AG04450 (cell line): Measurements from ENCODE around the gene GLIS1. TPM values are rescaled to one million over a fixed set of nuclear protein-coding genes. Genes with fewer than 3 reads are reported as not detected.

Experiments used
- CTCF ChIA-PET: fragments of 300-600, 350-600 bp; formaldehyde crosslinking; extraction: SDS; loops from one replicate; lab custom pipeline; 2022; ENCODE audit warnings: antibody characterized with exemption, inconsistent platforms; lab: Charles Lee
- POLR2A ChIA-PET: fragments of 350-600 bp; formaldehyde crosslinking; extraction: SDS; loops from one replicate; lab custom pipeline; 2021; ENCODE audit warnings: antibody characterized with exemption, inconsistent platforms; lab: Yijun Ruan, JAX
- DNase-seq: peaks from one replicate; pipeline ENCODE4 v3.0.0-alpha.2; 2011; ENCODE audit warnings: low read depth, low spot score
- H3K27ac ChIP-seq: one replicate; pipeline ENCODE4 v1.5.1; 2012; ENCODE audit warnings: low read depth, low read length, control low read depth
- H3K27me3 ChIP-seq: one replicate; pipeline ENCODE4 v1.6.0; 2012; ENCODE audit warnings: low read length; ENCODE audit not compliant: control insufficient read depth, insufficient read depth
- H3K4me3 ChIP-seq: 2 replicates; pipeline ENCODE4 v1.5.1; 2011; ENCODE audit warnings: mild to moderate bottlenecking, low read depth, low read length, control low read depth
- H3K9me3 ChIP-seq: 2 replicates; pipeline ENCODE4 v1.5.1; 2012; ENCODE audit warnings: low read length; ENCODE audit not compliant: control insufficient read depth, insufficient read depth
- polyA plus RNA-seq: library from polyadenylated mRNA; depleted of rRNA; stranded (reverse); fragments of >200 nt; gene quantifications from 2 replicates; pipeline ENCODE4 v1.2.3, GENCODE V29; 2011
- TF ChIP-seq, protein P1 (sequence below): IDR thresholded peaks from 2 replicates; pipeline ENCODE4 v1.5.1; 2011; ENCODE audit warnings: low read depth, low read length, control low read depth, inconsistent platforms

The GLIS1 gene
- polyA plus RNA-seq, 1 experiment, result 0.77 TPM

DNA sequence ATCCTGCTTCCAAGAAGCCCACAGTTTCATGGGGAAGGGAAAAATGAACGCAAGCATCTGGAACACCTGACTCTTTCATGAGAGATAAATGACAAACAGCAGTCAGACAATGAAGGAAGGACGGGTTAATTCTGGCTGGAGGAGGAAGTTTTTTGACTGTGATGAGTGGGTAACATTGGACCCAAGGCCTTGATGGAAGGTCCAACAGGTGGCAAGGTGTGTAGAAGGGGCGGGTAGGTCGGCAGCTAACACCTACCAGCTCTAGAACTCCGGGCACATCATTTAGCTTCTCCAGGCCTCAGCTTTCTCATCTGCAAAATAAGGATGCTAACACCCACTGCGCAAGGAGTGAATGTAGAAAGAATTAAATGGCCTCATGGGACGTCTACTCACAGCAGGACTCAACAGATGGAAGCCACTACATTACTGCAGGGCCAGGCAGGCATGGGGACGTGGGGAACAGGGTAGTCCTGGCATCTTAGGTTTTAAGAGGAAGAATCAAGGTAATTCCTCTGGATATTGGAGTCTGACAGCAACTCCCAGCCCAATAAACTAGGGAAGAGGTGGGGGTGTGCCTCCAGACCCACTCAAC, 12.9 kb downstream of the GLIS1 start:
- ChIA-PET CTCF (interaction anchor here (2.2 kb wide), 1 partner anchor 10 kb away, joined by 7 read pairs; no protein-coding TSS in a partner anchor), POLR2A (no interaction called here)
- peaks cover 6% of the 10 kb centered on the region for H3K9me3 ChIP-seq
- no peak for DNase-seq
- TF ChIP-seq, protein P1, sequence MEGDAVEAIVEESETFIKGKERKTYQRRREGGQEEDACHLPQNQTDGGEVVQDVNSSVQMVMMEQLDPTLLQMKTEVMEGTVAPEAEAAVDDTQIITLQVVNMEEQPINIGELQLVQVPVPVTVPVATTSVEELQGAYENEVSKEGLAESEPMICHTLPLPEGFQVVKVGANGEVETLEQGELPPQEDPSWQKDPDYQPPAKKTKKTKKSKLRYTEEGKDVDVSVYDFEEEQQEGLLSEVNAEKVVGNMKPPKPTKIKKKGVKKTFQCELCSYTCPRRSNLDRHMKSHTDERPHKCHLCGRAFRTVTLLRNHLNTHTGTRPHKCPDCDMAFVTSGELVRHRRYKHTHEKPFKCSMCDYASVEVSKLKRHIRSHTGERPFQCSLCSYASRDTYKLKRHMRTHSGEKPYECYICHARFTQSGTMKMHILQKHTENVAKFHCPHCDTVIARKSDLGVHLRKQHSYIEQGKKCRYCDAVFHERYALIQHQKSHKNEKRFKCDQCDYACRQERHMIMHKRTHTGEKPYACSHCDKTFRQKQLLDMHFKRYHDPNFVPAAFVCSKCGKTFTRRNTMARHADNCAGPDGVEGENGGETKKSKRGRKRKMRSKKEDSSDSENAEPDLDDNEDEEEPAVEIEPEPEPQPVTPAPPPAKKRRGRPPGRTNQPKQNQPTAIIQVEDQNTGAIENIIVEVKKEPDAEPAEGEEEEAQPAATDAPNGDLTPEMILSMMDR, result no peak
- no peak overlapping the region for H3K27ac ChIP-seq
- H3K27me3 ChIP-seq, result no peaks in the 10 kb centered on the region
- no peak overlapping the region for H3K4me3 ChIP-seq

DNA sequence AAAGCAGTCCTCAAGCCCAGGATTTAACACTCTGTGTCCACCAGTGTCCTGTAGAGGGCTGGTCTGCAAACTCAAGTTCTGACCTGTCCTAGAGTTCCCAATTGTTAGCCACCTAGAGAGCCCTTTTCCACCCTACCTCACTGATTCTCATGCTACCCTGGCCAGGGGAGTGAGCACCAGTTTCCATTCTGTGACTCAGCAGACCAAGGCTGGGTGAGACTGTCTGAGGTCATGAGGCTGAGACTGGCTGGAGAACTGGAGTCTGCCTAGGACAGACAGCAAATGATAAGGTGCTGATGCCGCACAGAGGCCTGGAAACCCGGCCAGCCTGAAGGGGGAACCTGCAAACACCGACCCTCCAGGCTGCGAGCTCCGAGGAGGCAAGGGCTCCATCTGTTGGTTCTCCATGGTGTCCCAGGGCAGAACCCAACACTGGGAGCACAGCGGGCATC, 13.7 kb downstream of the GLIS1 start:
- no peak overlapping the region for H3K27ac ChIP-seq
- DNase-seq, result no peak
- H3K4me3 ChIP-seq, result no peak overlapping the region
- ChIA-PET CTCF (interaction anchor here (0.6 to 2.5 kb wide), 2 partner anchors 10 to 139 kb away, joined by 3 to 8 read pairs; no protein-coding TSS in a partner anchor), POLR2A (interaction anchor here (0.5 kb wide), 1 partner anchor 14 kb away, joined by 3 read pairs; no protein-coding TSS in a partner anchor)
- TF ChIP-seq, protein P1, result no peak
- peaks cover 6% of the 10 kb centered on the region for H3K9me3 ChIP-seq
- no peaks in the 10 kb centered on the region for H3K27me3 ChIP-seq

DNA sequence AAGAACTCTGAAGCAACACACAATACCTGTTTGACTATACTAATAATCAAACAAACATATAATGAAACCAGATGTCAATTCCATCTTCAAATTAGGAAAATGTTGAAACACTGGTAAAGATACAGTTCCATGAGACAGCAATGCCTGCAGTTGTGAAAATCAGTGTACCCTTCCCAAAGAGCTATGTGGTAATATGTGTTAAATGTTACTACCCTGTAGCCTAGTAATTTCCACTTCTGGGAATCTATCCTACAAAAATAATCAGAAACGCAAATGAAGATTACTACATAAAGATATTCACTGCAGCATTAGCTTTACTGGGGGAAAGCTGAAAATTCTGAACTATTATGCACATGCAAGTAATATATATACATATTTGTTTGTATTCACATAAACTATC, 16.9 kb downstream of the GLIS1 start:
- TF ChIP-seq, protein P1, result no peak
- DNase-seq, result no peak
- Histone ChIP-seq H3K27me3 (no peaks in the 10 kb centered on the region), H3K4me3 (no peak overlapping the region), H3K9me3 (no peaks in the 10 kb centered on the region; the same call in 1 of the 2 replicates), H3K27ac (no peak overlapping the region)
- POLR2A ChIA-PET, result no interaction called here
- CTCF ChIA-PET, result interaction anchor here (0.6 to 0.7 kb wide), 2 partner anchors 32 to 36 kb away, joined by 6 to 7 read pairs; no protein-coding TSS in a partner anchor

DNA sequence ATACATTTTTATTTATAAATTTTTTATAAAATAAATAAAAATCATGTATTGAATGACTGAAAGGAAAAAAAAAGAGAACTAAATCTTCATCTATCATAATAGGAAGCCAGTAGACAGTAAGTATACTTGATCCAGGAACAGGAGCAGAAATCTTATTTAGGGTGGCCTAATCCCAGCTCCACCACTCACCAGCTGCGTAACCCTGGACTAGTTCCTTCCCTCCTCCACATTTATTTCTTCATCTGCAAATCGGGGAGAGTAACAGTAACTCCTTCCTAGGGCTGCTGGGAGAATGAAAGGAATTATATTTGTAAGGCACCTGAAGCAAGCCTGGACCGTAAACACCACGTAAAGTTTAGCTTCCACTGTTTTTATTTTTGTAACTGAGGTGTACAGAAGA, 17.9 kb downstream of the GLIS1 start:
- no peak for DNase-seq
- H3K9me3 ChIP-seq, result no peaks in the 10 kb centered on the region
- ChIA-PET POLR2A (interaction anchor here (0.7 kb wide), 1 partner anchor 14 kb away, joined by 3 read pairs; no protein-coding TSS in a partner anchor), CTCF (no interaction called here)
- no peaks in the 10 kb centered on the region for H3K27me3 ChIP-seq
- TF ChIP-seq, protein P1, result no peak
- H3K4me3 ChIP-seq, result no peak overlapping the region
- H3K27ac ChIP-seq, result no peak overlapping the region

DNA sequence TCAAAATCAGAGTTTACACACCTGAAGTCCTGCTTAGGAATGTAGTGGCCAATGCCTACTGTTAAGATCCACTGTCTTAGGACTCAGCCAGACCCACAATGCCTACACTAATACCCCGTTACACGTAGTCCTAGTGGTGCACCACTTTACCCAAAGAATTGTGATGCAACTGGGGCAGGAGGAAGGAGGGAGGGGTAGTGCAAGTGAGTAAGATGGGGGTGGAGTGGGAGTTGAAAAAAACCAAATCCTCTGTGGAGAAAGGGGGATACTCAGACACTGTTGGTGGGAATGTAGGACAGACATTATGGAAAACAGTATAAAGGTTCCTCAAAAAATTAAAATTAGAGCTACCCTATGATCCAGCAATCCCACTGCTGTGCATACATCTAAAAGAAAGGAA, 19.5 kb downstream of the GLIS1 start:
- H3K27me3 ChIP-seq, result no peaks in the 10 kb centered on the region
- CTCF ChIA-PET, result no interaction called here
- TF ChIP-seq, protein P1, result no peak

More for the DNA sequence above, 19.5 kb downstream of the GLIS1 start:
- H3K9me3 ChIP-seq, result no peaks in the 10 kb centered on the region
- no peak overlapping the region for H3K4me3 ChIP-seq
- POLR2A ChIA-PET, result no interaction called here
- H3K27ac ChIP-seq, result no peak overlapping the region
- no peak for DNase-seq
